Heart left ventricle (tissue), 16 donors: ENCODE measurements around the gene DSC1. TPM values are rescaled to one million over a fixed set of nuclear protein-coding genes. Genes with fewer than 3 reads are reported as not detected.
A peak's percentile ranks its signal among the peaks of the same experiment; 100 is the strongest.

Experiments
- ATAC-seq, 4 donors: fragments of 200-7000 bp; cut with Tn5 transposase; one replicate each; pipeline ENCODE4 v1.9.1; 2020 to 2022; ENCODE audit warnings: moderate library complexity in 4 of 4, mild to moderate bottlenecking in 3 of 4, moderate number of reproducible peaks in 1 of 4
- DNase-seq, 5 donors: peaks; one replicate each; pipeline ENCODE4 v3.0.0-alpha.2; 2020
- H3K27ac ChIP-seq, 12 donors: fragments of 200-600 bp; sonication (generic) in 4 of 12; one replicate each; pipeline versions ENCODE4 v1.5.0 to v1.8.0; 2016 to 2022; ENCODE audit warnings: mild to moderate bottlenecking in 2 of 12
- H3K27me3 ChIP-seq, 9 donors: fragments of 200-600 bp; sonication (generic) in 2 of 9; one replicate each; pipeline versions ENCODE4 v1.5.1 to v1.8.0; 2016 to 2022; ENCODE audit warnings: mild to moderate bottlenecking in 3 of 9
- H3K36me3 ChIP-seq, 9 donors: fragments of 200-600 bp; sonication (generic) in 2 of 9; one replicate each; pipeline versions ENCODE4 v1.5.0 to v1.8.0; 2018 to 2022; ENCODE audit warnings: mild to moderate bottlenecking in 2 of 9
- H3K4me1 ChIP-seq, 12 donors: fragments of 200-600 bp; sonication (generic) in 4 of 12; one replicate each; pipeline versions ENCODE4 v1.5.0 to v1.8.0; 2016 to 2022; ENCODE audit warnings: mild to moderate bottlenecking in 3 of 12
- H3K4me3 ChIP-seq, 12 donors: fragments of 200-600 bp; sonication (generic) in 4 of 12; one replicate each; pipeline versions ENCODE4 v1.5.0 to v1.8.0; 2017 to 2022; ENCODE audit warnings: mild to moderate bottlenecking in 9 of 12, moderate library complexity in 4 of 12
- H3K9me3 ChIP-seq, 12 donors: fragments of 200-600 bp; sonication (generic) in 4 of 12; one replicate each; pipeline versions ENCODE4 v1.5.0 to v1.8.0; 2016 to 2022; ENCODE audit warnings: mild to moderate bottlenecking in 1 of 12
- CTCF ChIP-seq, 12 donors: fragments of 200-600 bp; sonication (generic) in 4 of 12; IDR thresholded peaks; one replicate each; pipeline versions ENCODE4 v1.5.0 to v1.8.0; 2018 to 2022; ENCODE audit warnings: antibody characterized with exemption in 12 of 12, mild to moderate bottlenecking in 5 of 12
- POLR2A ChIP-seq, 2 donors: fragments of 450-650 bp; IDR thresholded peaks; one replicate each; pipeline ENCODE4 v1.6.1; 2017; ENCODE audit warnings: antibody characterized with exemption in 2 of 2, mild to moderate bottlenecking in 2 of 2, moderate library complexity in 2 of 2
- WGBS, 4 donors: extraction: QIAGEN DNeasy Blood & Tissue Kit in 2 of 4; methylation state at CpG; one replicate each; pipeline versions ENCODE4 v1.1.5 to v1.1.7; 2013 to 2018; 5-methylcytosine and 5-hydroxymethylcytosine counted together
- intact Hi-C, 10 donors: fragments of 100-400 bp; cut with DNase I; formaldehyde crosslinking; loops; one replicate each; pipeline versions ENCODE4 v1.11.1 to v1.14.2; 2022
- polyA plus RNA-seq, 2 donors: library from polyadenylated mRNA; stranded (reverse); fragments of 200-250 nt; gene quantifications; one replicate each; pipeline ENCODE4 v1.2.3, GENCODE V29; 2013
- total RNA-seq, 9 donors: library from RNA; depleted of rRNA in 2 of 9; stranded (reverse); fragments of >200 nt in 2 of 9; fragmentation: NEBNext Ultra II Directional in 3 of 9; extraction: Animal tissue kit (Norgen Biotek cat#: 25700) in 3 of 9; gene quantifications; one replicate each; pipeline versions ENCODE4 v1.1.0 to v1.2.4, GENCODE V29; 2016 to 2023
- donor health status: ischemic (EF 13 %, LVEDD 7.1; RV severe dilation, severe dysfunction).
- donor health status: healthy with polysubstance abuse.
- donor health status: DM: no; HTN: yes; CAD: no.
- donor health status: DM: no; HTN: no; CAD: no.
- donor health status: ischemic (EF 25% LVEDD 6.9; RV normal size, moderate dysfunction).
- donor health status: ischemic (EF 25% LVEDD 5.7; RV mildly dilated, moderate dysfunction).
- donor health status: healthy.
- donor health status: DM: yes; HTN: yes; CAD: no.
- donor health status: ischemic (EF 35%, LVEDD 5.7; RV mildly dilated, moderate dysfunction).
- donor health status: nonischemic (EF 11% LVEDD 7.7; RV severe dilation, severe dysfunction).
- donor health status: DM: yes; HTN: yes; CAD: no.
- donor health status: PGD.
- donor health status: ischemic (EF 29% LVEDD 5.4; RV normal size, mild dysfunction).
- donor health status: nonischemic (EF 23%, LVEDD 6.1; RV moderate dilation, normal function).

DSC1 gene
- total and polyA plus RNA-seq, 11 donors: 0.18 to 10.7 (median 4.9) TPM

DNA sequence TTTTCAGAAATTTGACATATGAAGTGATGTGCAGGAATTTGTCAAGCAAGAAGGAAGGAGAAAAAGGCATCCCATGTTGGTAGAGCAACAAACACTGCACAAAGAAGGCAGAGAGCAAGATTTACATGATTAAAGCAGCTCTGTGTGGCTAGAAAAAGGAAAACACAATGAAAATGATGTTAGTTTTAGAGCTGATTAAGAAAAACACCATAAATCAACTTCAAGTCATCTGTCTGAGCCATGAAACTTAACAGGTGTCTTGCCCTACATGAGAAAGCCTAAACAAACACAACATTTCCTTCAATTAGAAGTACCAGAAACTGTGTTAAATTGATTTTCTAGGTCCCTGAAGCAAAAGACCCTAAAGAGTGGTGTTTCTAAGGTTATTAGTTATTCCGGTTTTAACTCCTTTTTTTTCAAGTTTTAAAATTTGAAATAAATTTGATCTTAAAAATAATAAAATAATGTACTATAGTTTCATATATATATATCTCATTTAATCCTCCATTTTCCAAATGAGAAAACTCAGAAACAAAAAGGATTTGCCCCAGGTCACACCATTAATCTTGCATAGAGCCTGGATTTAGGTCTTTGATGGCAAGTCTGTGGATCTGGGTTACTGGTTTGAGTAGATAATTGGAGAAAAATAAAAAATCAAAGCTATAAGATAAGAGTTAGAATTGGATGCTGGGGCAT is 8.6 kb upstream of the DSC1 start:
- Histone ChIP-seq H3K27ac (no peak overlapping the region), H3K4me3 (no peak overlapping the region), H3K4me1 (no peaks in the 10 kb centered on the region), H3K36me3 (no peaks in the 10 kb centered on the region), H3K9me3 (no peaks in the 10 kb centered on the region), H3K27me3 (no peaks in the 10 kb centered on the region)
- intact Hi-C loops: no loop called here
- no peak for TF ChIP-seq CTCF (IDR thresholded peaks at IDR 0.05)
- no peak for TF ChIP-seq POLR2A (IDR thresholded peaks at IDR 0.05)
- ATAC-seq (no peak), DNase-seq (no peak)
- 88 to 96% (median 93%) methylated on average over 1 of the region's 1 CpG for WGBS, 4 donors

GRCh38 chr18:31170335-31170734 is 7.7 kb upstream of the DSC1 start:
- H3K4me1 ChIP-seq: no peaks in the 10 kb centered on the region
- ATAC-seq (no peak), DNase-seq (no peak)
- no peaks in the 10 kb centered on the region for H3K9me3 ChIP-seq
- no peaks in the 10 kb centered on the region for H3K27me3 ChIP-seq
- no peak overlapping the region for H3K27ac ChIP-seq
- no peak overlapping the region for H3K4me3 ChIP-seq
- intact Hi-C loops: no loop called here
- no peak for TF ChIP-seq CTCF (IDR thresholded peaks at IDR 0.05)
- no peak for TF ChIP-seq POLR2A (IDR thresholded peaks at IDR 0.05)
- WGBS, 4 donors: 81 to 89% (median 83%) methylated on average over 4 of the region's 4 CpGs
- H3K36me3 ChIP-seq: no peaks in the 10 kb centered on the region

DNA sequence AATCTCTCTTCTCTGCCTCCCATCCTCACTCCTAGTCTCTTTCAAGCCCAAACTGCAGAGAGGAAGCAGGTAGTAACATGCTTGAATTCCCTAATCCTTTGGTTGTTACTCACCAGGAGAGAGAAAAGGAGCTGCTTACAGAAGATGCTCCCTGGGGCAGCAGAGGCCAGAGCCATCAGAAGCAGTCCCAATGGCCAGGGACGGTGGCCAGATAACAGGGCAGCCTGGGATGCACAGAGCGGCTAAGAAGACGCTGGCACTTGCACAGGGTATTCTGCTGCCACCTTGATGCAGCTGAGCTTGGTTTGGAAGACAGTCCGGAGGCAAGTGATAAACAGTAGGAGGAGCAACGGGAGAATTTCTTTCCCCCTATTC is 250 bp downstream of the DSC1 start:
- H3K27ac ChIP-seq: peak overlapping the region in 3 of 12 donors; percentile 17 to 35 (median 24)

More for the DNA sequence above, 250 bp downstream of the DSC1 start:
- Histone ChIP-seq H3K4me3 (no peak overlapping the region), H3K36me3 (no peaks in the 10 kb centered on the region), H3K27me3 (no peaks in the 10 kb centered on the region), H3K4me1 (peaks cover 0 to 5% (median 0%) of the 10 kb centered on the region in 12 donors), H3K9me3 (no peaks in the 10 kb centered on the region)
- TF ChIP-seq POLR2A (IDR thresholded peaks at IDR 0.05): no peak
- TF ChIP-seq CTCF (IDR thresholded peaks at IDR 0.05): no peak
- 58 to 77% (median 65%) methylated on average over 5 of the region's 5 CpGs for WGBS, 4 donors
- no peak for DNase-seq
- peak in 3 of 4 donors; percentile 38 to 44 (median 42) for ATAC-seq
- intact Hi-C loops: loop anchor here in 2 of 10 donors (5.0 to 10.0 kb wide), 2 partner anchors 50 to 62 kb away; no protein-coding TSS in a partner anchor
